PC-9 (cell line): ENCODE measurements around the gene DDX56. TPM values are rescaled to one million over a fixed set of nuclear protein-coding genes. Genes with fewer than 3 reads are reported as not detected.

Experiments used
- BruUV-seq: library from RNA; stranded (reverse); fragments of 400-500 nt; replicated peaks from 2 replicates; lab custom pipeline; 2021; lab: Mats Ljungman, UMichigan
- CTCF ChIA-PET: fragments of 300-600 bp; sonication (Branson Sonifier 250); formaldehyde crosslinking; loops from one replicate; lab custom pipeline; 2022; ENCODE audit warnings: antibody characterized with exemption; lab: Charles Lee
- POLR2A ChIA-PET: fragments of 300-600 bp; sonication (Branson Sonifier 250); formaldehyde crosslinking; loops from one replicate; lab custom pipeline; 2022; ENCODE audit warnings: antibody characterized with exemption; ENCODE audit not compliant: unreplicated experiment; lab: Charles Lee
- DNase-seq, 2 experiments: peaks; one replicate each; pipeline versions ENCODE4 v3.0.0 to v3.0.0-alpha.2; 2015 to 2022; ENCODE audit warnings: mixed read lengths in 1 of 2
- H2AFZ ChIP-seq: fragments of 200-600 bp; sonication (generic); 2 replicates; pipeline ENCODE4 v1.8.1; 2017; ENCODE audit warnings: antibody characterized with exemption
- H3F3A ChIP-seq: fragments of 200-600 bp; sonication (generic); 2 replicates; pipeline ENCODE4 v1.8.1; 2017; ENCODE audit warnings: antibody characterized with exemption, mild to moderate bottlenecking, low read depth; ENCODE audit not compliant: insufficient read depth
- H3K27ac ChIP-seq: fragments of 200-600 bp; sonication (generic); 2 replicates; pipeline ENCODE4 v1.6.1; 2016; ENCODE audit warnings: mixed run types
- H3K27me3 ChIP-seq: fragments of 200-600 bp; sonication (generic); 2 replicates; pipeline ENCODE4 v1.6.1; 2016; ENCODE audit warnings: low read depth, mixed run types; ENCODE audit not compliant: insufficient read depth
- H3K36me3 ChIP-seq: fragments of 200-600 bp; sonication (generic); 2 replicates; pipeline ENCODE4 v1.6.1; 2016; ENCODE audit warnings: low read depth, mixed run types
- H3K4me1 ChIP-seq: fragments of 200-600 bp; sonication (generic); replicated peaks from 2 replicates; pipeline ENCODE4 v1.6.1; 2016; ENCODE audit warnings: mixed run types; ENCODE audit not compliant: insufficient read depth
- H3K4me2 ChIP-seq: fragments of 200-600 bp; sonication (generic); 2 replicates; pipeline ENCODE4 v1.6.1; 2017; ENCODE audit warnings: mixed run types
- H3K4me3 ChIP-seq: fragments of 200-600 bp; sonication (generic); 2 replicates; pipeline ENCODE4 v1.6.1; 2016; ENCODE audit warnings: mixed run types
- H3K79me2 ChIP-seq: fragments of 200-600 bp; sonication (generic); 2 replicates; pipeline ENCODE4 v1.6.1; 2017; ENCODE audit warnings: low read depth, mixed run types
- H3K9me2 ChIP-seq: fragments of 200-600 bp; sonication (generic); 2 replicates; pipeline ENCODE4 v1.8.1; 2017; ENCODE audit warnings: mild to moderate bottlenecking; ENCODE audit not compliant: insufficient read depth
- H3K9me3 ChIP-seq: fragments of 200-600 bp; sonication (generic); 2 replicates; pipeline ENCODE4 v1.8.1; 2016; ENCODE audit warnings: low read depth; ENCODE audit not compliant: insufficient read depth
- H4K20me1 ChIP-seq: fragments of 200-600 bp; sonication (generic); 2 replicates; pipeline ENCODE4 v1.8.1; 2017; ENCODE audit not compliant: insufficient read depth
- EZH2 ChIP-seq: fragments of 200-600 bp; sonication (generic); IDR thresholded peaks from 2 replicates; pipeline ENCODE4 v1.8.0; 2017; ENCODE audit warnings: antibody characterized with exemption, low read depth
- intact Hi-C: fragments of 100-400 bp; cut with micrococcal nuclease; formaldehyde crosslinking; loops from one replicate; pipeline ENCODE4 v1.10.0; 2022; ENCODE audit not compliant: unreplicated experiment
- total RNA-seq: library from RNA; stranded (reverse); gene quantifications from 2 replicates; pipeline ENCODE4 v1.2.3, GENCODE V29; 2021
- TF ChIP-seq, protein P1 (sequence below): fragments of 200-600 bp; sonication (generic); conservative IDR thresholded peaks from 2 replicates; pipeline ENCODE4 v1.6.1; 2017; ENCODE audit warnings: mixed run types, antibody characterized with exemption, mild to moderate bottlenecking, moderate library complexity

DDX56 gene
- total RNA-seq, 1 experiment from 2014 or later: 113 TPM

DNA sequence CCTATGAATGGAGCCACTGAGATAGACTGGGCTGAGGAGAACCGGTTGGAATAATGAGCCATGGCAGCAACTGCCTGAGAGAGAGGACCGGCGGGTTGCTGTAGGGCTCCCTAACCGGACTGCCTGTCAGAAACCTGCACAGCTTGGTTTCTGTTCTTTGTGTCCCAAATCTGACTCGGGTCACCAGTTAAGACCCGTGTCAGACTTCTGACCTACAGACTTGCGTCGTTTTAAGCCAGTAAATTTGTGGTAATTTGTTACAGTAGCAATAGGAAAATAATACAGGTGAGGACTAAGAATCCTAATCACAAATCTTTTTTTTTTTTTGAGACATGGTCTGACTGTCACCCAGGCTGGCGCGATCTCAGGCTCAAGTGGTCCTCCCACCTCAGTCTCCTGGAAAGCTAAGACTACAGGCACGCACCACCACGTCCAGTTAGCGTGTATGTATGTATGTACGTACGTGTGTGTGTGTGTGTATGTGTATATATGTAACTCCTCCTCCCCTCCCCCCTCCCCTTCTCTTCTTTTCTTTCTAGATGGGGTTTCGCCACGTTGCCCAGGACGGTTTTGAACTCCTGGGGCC lies 672 bp upstream of the DDX56 start:
- no peaks in the 10 kb centered on the region for H3K9me2 ChIP-seq
- POLR2A ChIA-PET: interaction anchor here (0.6 to 1.0 kb wide), 9 partner anchors 8 to 1651 kb away, joined by 3 to 10 read pairs (median 4); partner anchors contain the start of gene TBRG4
- peak overlapping the region; percentile 93 for H3K4me2 ChIP-seq
- intact Hi-C loops: no loop called here
- H2AFZ ChIP-seq: peak overlapping the region; percentile 81
- H3K79me2 ChIP-seq: peaks cover 67% of the 10 kb centered on the region
- CTCF ChIA-PET: interaction anchor here (0.6 to 1.0 kb wide), 2 partner anchors 273 to 425 kb away, joined by 4 to 11 read pairs; partner anchors contain the start of gene H2AZ2
- H3K27me3 ChIP-seq: no peaks in the 10 kb centered on the region
- peak overlapping the region; percentile 33; the same call in 1 of the 2 replicates for H3K27ac ChIP-seq
- no peak for DNase-seq
- BruUV-seq: TSS peak; percentile 58
- TF ChIP-seq, protein P1, sequence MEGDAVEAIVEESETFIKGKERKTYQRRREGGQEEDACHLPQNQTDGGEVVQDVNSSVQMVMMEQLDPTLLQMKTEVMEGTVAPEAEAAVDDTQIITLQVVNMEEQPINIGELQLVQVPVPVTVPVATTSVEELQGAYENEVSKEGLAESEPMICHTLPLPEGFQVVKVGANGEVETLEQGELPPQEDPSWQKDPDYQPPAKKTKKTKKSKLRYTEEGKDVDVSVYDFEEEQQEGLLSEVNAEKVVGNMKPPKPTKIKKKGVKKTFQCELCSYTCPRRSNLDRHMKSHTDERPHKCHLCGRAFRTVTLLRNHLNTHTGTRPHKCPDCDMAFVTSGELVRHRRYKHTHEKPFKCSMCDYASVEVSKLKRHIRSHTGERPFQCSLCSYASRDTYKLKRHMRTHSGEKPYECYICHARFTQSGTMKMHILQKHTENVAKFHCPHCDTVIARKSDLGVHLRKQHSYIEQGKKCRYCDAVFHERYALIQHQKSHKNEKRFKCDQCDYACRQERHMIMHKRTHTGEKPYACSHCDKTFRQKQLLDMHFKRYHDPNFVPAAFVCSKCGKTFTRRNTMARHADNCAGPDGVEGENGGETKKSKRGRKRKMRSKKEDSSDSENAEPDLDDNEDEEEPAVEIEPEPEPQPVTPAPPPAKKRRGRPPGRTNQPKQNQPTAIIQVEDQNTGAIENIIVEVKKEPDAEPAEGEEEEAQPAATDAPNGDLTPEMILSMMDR: no peak
- no peaks in the 10 kb centered on the region for H3K9me3 ChIP-seq
- H3K4me1 ChIP-seq: peaks cover 23% of the 10 kb centered on the region
- H4K20me1 ChIP-seq: peaks cover 9% of the 10 kb centered on the region
- peaks cover 61% of the 10 kb centered on the region for H3F3A ChIP-seq
- peak overlapping the region; percentile 84 for H3K4me3 ChIP-seq
- H3K36me3 ChIP-seq: peaks cover 51% of the 10 kb centered on the region

DNA sequence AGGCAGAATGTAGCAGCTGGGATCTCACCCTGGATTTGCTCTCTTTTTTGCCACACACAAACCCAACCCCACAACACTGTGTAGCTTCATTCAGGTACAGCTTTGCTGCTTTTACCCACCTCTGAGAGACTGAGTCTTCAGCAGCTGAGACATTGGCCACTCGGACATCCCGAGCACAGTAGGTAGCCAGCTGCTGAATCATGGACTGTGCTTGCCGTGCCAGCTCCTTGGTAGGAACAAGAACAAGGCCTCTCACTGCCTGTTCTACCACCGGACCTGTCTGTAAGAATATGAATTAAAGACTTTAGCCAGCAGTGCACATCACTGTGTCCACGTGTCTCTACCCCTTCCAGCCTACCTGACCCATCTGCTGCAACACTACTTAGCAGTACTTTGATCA lies 937 bp downstream of the DDX56 start:
- Histone ChIP-seq H2AFZ (no peak overlapping the region), H3K9me2 (no peaks in the 10 kb centered on the region), H3K9me3 (no peaks in the 10 kb centered on the region), H3K4me2 (peak overlapping the region; percentile 93), H3K79me2 (peaks cover 52% of the 10 kb centered on the region), H4K20me1 (peaks cover 9% of the 10 kb centered on the region; the same call in 1 of the 2 replicates), H3K27me3 (no peaks in the 10 kb centered on the region), H3K4me3 (peak overlapping the region; percentile 84), H3K36me3 (peaks cover 54% of the 10 kb centered on the region), H3F3A (peaks cover 59% of the 10 kb centered on the region), H3K4me1 (peaks cover 23% of the 10 kb centered on the region), H3K27ac (peak overlapping the region; percentile 33; the same call in 1 of the 2 replicates)
- TF ChIP-seq EZH2: no peak
- TF ChIP-seq, protein P1: no peak
- no TSS peak for BruUV-seq
- no peak for DNase-seq
- POLR2A ChIA-PET: interaction anchor here (0.6 to 0.7 kb wide), 2 partner anchors 276 to 498 kb away, joined by 3 to 5 read pairs; no protein-coding TSS in a partner anchor
- CTCF ChIA-PET: interaction anchor here (0.6 to 0.9 kb wide), 2 partner anchors 61 to 201 kb away, joined by 3 read pairs; no protein-coding TSS in a partner anchor
- intact Hi-C loops: no loop called here

DNA sequence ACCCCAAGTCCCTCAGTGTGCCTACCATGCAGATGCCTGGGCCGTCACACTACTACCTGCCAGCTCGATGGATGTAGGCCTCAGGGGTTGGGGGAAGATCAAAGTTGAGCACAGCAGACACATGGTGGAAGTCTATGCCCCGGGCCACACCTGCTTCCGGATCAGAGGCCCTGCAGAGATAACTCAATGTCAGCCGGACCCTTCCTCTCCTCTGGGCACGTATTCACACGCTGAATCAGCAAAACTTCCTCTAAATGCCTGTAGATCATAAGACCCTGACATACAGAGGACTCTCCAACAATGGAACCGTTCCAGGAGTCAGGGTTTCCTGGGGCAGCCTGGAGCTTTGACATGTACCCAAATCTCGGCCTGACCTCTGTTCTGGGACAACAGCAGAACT lies 3.7 kb downstream of the DDX56 start:
- ChIA-PET POLR2A (interaction anchor here (0.6 kb wide), 1 partner anchor 11 kb away, joined by 4 read pairs; no protein-coding TSS in a partner anchor), CTCF (no interaction called here)
- no peak overlapping the region for H3K27ac ChIP-seq
- no peaks in the 10 kb centered on the region for H3K9me3 ChIP-seq
- no peaks in the 10 kb centered on the region for H3K27me3 ChIP-seq
- H3K4me2 ChIP-seq: no peak overlapping the region
- H3K9me2 ChIP-seq: no peaks in the 10 kb centered on the region
- no TSS peak for BruUV-seq
- TF ChIP-seq, protein P1: no peak
- no peak for TF ChIP-seq EZH2
- no peak for DNase-seq
- H4K20me1 ChIP-seq: peaks cover 16% of the 10 kb centered on the region
- H3K4me1 ChIP-seq: peaks cover 19% of the 10 kb centered on the region
- H3F3A ChIP-seq: peaks cover 58% of the 10 kb centered on the region
- intact Hi-C loops: loop anchor here (5.0 to 10.0 kb wide), 2 partner anchors 195 to 548 kb away; no protein-coding TSS in a partner anchor
- no peak overlapping the region for H2AFZ ChIP-seq
- H3K36me3 ChIP-seq: peaks cover 68% of the 10 kb centered on the region
- H3K79me2 ChIP-seq: peaks cover 54% of the 10 kb centered on the region
- no peak overlapping the region for H3K4me3 ChIP-seq
